Activated CD8-positive, alpha-beta memory T cell treated with anti-CD3 and anti-CD28 coated beads for 36 hours (primary cell): Measurements from ENCODE around the gene MRPL53. TPM values are rescaled to one million over a fixed set of nuclear protein-coding genes. Genes with fewer than 3 reads are reported as not detected.
"Not testable (repeated sequence)": the region's sequence is repeated elsewhere in the genome, so short reads cannot be mapped to it uniquely, and the experiment has no call there.

ENCODE experiments used
- CTCF ChIA-PET: fragments of 350-600 bp; sonication (Branson Sonifier 250); formaldehyde crosslinking; loops from one replicate; lab custom pipeline; 2021; ENCODE audit warnings: antibody characterized with exemption; lab: Charles Lee
- POLR2A ChIA-PET: fragments of 350-600 bp; sonication (Branson Sonifier 250); formaldehyde crosslinking; loops from one replicate; lab custom pipeline; 2021; ENCODE audit warnings: antibody characterized with exemption; lab: Charles Lee
- total RNA-seq, 2 experiments: library from RNA; stranded (reverse); gene quantifications; one replicate each; pipeline ENCODE4 v1.2.3, GENCODE V29; 2021

MRPL53 gene
- total RNA-seq, 2 experiments from 2014 or later: 116 to 120 TPM

DNA sequence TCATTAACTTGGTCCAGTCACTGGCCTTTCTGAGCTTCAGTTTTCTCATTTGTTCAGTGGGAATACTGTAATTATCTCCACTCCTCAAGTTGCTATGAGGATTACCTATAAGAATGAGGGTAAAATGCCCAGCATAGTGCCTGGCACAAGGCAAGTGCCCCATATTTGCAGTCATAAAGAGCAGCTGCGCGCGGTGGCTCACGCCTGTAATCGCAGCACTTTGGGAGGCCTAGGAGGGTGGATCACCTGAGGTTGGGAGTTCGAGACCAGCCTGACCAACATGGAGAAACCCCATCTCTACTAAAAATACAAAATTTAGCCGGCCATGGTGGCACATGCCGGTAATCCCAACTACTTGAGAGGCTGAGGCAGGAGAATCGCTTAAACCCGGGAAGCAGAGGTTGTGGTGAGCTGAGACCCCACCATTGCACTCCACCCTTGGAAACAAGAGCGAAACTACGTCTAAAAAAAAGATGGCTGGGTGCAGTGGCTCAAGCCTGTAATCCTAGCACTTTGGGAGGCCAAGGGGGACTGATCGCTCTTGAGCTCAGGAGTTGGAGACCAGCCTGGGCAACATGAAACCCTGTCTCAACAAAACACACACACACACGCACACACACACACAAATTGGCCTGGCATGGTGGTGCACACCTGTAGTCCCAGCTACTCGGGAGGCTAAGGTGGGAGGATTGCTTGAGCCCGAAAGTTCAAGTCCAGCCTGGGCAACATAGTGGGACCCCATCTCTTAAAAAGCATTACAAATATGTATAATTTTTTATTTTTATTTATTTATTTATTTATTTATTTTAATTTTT is 29.8 kb downstream of the MRPL53 start:
- CTCF ChIA-PET: not testable (repeated sequence)

DNA sequence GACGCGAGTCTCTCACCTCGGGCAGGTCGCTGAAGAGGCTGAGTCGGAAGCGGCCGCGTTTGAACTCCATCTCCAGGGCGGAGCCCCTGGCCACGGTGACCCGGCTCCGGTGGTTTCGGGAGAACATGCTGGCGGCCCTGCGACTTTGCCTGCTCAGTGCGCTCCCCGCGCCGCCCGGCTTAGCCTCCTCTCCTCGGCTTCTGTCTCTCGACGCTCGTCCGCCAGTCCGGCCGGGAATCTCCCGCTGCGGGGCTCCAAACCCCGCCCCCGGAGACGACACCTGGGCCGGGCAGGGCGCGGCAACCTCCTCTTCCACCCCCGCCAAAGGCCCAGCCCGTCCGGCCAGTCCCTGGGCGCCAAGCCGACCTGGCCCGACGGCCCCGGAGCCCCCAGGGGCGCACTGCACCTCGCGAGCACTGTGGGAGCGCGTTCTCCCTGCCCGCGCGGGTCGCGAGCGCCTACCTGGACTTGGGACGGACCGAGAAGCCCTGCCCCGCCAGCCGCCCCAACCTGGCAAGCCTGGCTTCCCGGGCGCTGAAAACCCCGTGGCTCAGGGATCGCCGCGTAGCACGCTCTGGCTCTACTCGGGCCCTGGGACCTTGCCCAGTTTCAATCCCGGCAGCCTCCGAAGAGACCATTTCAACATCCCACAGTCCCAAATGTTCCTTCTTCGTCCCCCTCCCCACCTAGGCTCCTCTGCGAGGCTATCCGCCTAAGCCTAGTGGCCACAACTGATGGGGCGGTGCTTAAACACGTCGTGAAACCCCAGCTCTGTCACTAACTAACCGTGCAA is 30.6 kb downstream of the MRPL53 start, which contains the start of gene RTKN:
Gene RTKN (minus strand): TSS at position 248 of the 793 bp plus-strand sequence. CDS start 121 bp downstream, at position 127.
- ChIA-PET CTCF (no interaction called here), POLR2A (no interaction called here)

More for the DNA sequence above, 29.8 kb downstream of the MRPL53 start:
- POLR2A ChIA-PET: interaction anchor here (0.5 kb wide), 1 partner anchor 25 kb away, joined by 4 read pairs; no protein-coding TSS in a partner anchor

DNA sequence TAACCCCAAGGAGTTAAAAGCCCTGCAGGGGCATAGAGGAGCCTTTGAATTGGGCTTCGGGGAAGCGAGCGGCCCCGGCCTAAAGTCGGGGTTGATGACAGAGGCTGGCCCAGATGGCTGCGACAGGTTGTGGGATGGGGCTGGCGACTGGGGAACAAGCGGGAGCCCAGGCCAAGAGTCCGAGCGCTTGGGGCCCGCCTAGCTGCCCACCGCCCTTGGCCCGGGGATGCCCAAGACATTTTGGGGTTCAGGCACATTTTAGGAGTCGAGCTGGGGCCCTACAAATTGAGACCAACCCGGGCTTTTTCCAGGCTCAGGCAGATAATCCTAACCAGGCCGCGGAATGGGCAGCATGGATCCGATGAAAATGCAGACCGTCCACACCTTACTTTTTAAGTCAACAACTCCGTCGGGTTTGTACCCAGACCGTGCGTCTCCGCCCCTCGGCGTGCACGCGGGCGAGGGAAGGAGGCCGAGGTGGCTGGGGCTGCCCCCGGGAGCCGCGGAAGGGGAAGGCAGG is 31.2 kb downstream of the MRPL53 start:
- ChIA-PET POLR2A (no interaction called here), CTCF (no interaction called here)

DNA sequence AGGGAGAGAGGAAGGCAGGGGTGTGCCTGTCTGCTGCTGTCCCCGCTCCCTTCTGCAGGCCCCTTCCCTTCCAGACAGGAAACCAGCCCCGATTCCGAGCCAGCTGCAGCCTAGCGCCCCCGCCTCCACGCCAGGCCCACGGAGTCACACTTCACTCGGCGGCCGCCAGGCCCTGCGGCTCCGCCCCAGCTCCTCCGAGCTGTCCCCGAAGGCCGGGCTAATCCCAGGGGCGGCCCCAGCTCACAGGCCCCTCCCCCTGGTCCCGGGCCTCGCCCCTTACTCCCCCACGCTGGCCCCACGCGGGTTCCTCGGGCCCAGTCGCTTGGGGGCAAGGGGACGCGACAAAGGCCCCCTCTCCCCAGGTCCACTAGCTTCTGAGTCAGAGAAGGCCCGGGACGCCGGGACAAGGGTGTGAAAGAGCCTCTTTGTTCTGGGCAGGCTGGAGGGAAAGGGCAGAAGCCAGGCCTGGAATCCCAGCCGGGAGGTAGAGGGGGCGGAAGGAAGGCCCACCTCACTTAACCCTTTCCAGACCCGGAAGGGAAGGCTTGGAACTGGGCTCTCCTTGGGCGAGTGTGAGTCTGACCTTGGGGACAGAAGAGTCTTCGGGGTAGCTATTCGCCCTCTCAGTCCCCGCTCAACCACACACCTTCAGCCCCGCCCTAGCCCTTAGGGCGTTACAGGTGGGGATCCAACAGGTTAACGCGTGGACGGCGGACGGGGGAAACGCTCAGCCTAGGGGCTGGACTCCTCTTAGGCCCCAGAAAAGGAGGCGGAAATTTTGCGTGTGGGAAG is 31.9 kb downstream of the MRPL53 start:
- ChIA-PET CTCF (interaction anchor here (1.0 kb wide), 1 partner anchor 106 kb away, joined by 3 read pairs; no protein-coding TSS in a partner anchor), POLR2A (no interaction called here)

DNA sequence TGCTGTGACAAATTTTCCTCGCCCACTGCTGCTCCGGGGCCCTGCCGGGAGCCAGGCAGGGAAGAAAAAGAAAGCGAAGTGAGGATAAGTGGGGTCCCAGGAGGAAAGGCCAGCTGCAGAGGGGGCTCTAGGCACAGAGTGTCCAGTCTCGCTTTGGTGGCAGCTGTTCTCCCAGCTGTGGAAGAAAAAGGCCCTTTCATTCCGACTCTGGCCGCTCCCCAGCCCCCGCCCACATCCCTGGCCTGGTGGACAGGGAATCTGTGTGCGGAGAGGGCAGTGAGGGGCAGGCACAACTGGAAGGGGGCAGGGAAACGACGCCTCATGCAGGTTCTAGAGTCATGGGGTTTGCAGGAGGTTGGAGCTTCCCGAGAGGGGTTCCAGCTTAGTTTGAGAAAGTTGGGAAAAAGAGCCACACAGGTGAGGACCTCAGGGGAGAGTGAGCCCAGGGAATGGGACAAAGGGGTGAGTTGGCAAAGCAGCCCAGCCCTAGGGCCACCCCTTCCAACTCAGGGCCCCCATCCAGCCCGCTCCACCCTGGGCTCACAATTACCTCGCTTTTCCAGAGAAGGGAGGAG is 32.6 kb downstream of the MRPL53 start:
- ChIA-PET POLR2A (interaction anchor here (0.6 kb wide), 1 partner anchor 149 kb away, joined by 3 read pairs; no protein-coding TSS in a partner anchor), CTCF (interaction anchor here (0.6 to 1.0 kb wide), 2 partner anchors 10 to 105 kb away, joined by 3 read pairs; no protein-coding TSS in a partner anchor)

DNA sequence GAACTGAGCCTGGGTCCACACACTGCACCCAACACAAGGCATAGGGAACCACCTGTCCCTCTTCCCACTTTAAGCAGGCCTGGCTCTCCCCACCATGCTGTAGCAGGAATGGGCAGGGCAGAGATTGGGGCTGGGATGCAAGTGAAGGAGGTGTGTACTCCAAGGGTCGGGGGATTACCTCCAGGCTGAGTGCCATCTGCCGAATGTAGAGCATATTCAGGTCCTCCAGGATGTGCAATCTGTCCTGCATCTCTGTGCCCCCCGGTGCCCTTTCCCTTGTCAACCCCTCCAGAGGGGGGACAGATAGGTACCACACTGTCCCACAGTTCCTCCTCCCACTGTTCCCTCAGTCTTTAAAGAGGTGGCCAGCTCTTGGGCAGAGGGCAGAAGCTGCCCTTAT is 33.1 kb downstream of the MRPL53 start:
- ChIA-PET POLR2A (interaction anchor here (0.6 kb wide), 1 partner anchor 149 kb away, joined by 3 read pairs; no protein-coding TSS in a partner anchor), CTCF (interaction anchor here (0.6 to 1.0 kb wide), 2 partner anchors 11 to 104 kb away, joined by 3 read pairs; no protein-coding TSS in a partner anchor)

DNA sequence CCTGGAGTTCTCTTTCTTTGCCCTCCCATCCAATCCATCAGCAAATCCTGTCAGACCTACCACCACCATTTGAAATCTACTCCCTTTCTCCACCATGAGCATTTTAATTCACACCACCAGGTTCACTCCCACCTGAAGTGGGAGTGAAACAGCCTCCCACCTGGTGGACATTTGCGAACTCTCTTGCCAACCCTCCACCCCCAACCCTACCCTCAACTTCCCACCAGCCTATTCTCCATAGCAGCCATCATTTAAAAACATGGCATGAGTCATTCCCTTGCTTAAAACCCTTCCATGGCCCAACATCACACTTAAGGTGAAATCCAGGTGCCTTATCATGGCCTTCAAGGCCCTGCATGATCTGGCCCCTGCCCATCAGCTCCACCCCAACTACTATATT is 34.2 kb downstream of the MRPL53 start:
- POLR2A ChIA-PET: no interaction called here

DNA sequence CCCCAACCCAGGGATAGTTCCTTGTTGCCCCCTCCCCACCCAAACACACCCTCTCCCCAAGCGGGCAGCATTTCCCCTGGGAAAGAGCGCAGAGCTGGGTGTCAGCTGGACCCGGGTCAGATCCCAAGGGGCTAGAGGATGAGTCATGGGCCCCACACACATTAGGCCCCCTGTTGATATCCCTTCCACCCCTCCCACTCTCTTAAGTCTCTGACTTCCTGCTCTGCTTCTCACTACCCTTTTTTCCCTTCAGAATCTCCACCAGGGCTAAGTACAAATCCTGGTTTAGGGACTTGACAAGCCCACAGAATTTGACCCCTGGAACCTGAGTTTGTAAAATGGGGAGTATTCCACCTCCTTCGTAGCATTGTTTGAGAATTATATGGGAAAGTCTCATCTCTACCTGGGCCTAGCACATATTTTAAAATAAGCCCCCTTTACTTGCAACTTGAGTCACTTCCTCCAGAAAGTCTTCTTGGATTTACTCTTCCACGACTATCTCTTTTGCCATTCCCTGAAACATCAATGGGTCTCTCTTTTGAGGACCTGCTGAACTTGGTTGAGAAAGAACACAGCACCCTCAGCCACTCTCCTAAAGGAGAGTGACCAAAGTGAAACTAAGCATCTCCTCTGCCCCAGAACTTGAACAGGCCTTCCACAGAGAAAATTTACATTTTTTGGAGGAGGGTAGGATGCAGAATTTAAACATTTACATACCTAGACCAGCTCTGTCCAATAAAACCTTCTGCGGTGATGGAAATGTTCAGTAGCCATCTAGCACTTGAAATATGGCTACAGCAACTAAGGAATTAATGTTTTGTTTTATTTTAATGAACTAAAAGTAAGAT is 35.4 kb downstream of the MRPL53 start:
- ChIA-PET POLR2A (no interaction called here), CTCF (no interaction called here)

More for the DNA sequence above, 34.2 kb downstream of the MRPL53 start:
- CTCF ChIA-PET: no interaction called here

DNA sequence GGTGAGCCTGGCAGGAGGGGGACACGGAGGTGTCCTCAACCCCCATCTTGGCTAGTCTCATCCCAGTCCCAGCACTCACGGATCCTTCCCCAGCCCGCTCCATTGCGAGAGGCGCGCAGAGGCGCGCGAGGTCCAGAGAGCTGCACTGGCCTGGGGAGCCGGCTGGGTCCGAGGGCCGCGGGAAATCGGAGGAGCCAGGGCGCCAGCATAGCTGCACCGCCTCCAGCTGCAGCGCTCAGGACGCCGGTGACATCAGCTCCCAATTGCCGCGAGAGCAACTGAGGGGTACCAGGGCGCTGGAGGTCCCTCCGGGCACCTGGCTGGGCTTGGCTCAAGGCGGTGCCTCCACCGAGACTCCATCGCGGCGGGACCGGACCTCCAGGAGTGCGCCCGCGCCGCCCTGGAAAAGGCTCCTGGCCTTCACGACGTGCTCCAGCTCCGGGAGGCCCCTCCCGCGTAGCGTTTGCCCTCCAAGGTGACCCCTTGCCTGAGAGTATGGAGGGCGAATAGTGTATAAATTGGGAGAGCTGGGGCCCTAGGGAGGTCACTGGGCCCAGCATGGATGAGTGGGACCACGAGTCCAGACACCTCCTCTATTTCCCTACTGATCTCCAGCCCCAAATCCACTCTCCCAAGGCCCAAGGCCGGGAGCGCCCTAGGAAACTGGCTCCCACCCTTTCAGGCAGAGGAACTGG is 36.2 kb downstream of the MRPL53 start:
- CTCF ChIA-PET: no interaction called here
- POLR2A ChIA-PET: no interaction called here

DNA sequence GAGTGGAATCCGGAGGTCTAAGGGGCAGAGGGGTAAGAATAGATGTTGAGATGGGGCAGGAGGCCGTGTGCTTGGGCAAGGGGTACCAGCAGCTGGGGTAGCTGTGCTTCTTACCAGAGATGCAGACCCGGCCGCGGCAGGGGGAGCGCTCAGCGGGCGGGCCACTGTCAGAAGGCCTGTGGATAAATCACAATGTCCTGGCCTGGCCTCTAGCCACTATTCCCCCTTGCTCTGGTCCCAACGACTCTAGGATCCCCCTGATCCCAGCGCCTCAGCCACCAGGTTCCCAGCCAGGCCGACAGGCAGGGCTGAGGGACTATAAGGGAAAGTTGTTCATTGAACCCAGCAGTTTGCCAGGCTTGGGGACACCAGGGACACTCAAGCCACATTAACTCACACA is 42.0 kb downstream of the MRPL53 start:
- POLR2A ChIA-PET: no interaction called here
- CTCF ChIA-PET: no interaction called here

DNA sequence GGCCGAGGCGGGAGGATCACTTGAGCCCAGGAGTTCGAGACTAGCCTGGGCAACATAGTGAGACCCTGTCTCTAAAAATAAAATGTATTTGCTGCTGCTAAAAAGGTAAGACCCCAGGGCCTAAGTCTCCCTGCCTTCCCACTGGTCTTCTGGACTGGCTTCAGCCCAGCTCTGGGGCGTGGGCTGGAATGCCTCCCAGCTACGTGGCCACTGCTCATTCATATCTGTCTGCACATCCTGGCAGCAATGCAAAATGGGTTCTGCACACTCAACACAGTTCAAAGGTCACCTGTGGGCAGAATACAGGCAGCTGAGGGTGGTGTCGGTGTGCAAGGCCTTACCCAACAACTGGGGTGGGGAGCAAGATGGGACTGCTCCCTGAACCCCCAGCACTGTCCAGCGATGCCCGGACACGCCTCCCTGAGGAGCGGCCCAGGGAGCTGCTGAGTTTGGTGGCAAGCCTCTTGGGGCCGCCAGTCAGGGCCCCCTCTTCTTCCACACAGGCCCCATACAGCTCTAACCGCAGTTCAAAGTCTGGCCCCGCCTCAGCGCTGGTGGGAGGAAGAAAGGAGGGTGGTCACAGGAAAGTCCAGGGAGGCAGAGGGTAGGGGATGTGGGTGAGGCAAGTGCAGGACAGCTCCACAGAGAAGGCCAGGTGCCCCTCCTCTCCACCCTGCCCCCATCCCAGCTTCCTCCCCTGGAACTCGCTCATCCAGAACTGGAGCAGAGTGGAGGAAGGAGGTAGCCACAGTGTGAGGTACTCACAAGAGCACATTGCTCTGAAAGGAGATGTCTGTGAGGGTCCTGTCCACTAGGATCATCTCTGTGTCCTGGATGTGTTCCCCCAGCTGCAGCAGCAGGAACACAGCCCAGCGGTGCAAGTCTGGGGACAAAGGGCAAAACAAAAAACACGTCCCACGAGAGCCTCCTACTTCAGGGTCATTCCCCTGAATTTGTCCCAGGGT is 42.7 kb downstream of the MRPL53 start:
- ChIA-PET POLR2A (no interaction called here), CTCF (no interaction called here)

DNA sequence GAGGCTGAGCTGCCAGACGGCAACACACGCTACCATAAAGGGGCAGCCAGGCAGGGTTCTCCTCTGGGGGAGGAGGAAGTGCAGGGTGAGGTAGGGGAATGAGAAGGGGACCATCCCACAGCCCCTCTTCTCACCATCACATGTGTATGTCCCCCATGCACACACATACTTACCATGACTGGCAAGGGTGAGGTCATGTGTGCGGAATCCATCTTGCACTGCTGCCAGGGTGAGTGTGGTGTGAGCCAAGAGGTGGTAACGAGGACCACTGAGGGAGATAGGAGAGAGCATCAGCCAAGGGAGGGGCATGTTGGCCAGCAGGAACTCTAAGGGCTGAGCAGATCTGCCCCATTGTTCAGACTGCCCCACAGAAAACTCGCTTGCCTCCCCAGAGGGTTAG is 43.8 kb downstream of the MRPL53 start:
- CTCF ChIA-PET: no interaction called here
- POLR2A ChIA-PET: no interaction called here

DNA sequence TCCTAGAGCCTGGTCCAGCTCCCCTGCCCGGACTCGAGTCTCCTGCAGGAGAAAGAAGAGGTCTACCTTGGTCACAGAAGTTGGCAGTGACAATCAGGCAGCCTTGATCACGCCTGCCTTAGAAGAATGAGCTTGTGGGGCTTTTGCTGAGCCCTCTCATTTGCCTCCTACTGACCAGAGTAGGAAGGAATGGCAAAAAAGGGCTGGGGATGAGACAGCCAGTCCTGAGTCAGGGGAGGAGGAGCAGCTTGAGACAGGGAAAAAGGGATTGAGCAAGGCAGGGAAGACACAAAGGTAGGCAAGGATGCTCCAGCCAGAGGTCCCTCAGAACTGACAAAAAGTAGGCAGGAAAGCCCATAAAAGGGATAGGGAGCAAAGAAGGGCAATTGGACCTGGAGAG is 44.9 kb downstream of the MRPL53 start:
- POLR2A ChIA-PET: no interaction called here
- CTCF ChIA-PET: interaction anchor here (1.7 kb wide), 1 partner anchor 36 kb away, joined by 7 read pairs; no protein-coding TSS in a partner anchor

DNA sequence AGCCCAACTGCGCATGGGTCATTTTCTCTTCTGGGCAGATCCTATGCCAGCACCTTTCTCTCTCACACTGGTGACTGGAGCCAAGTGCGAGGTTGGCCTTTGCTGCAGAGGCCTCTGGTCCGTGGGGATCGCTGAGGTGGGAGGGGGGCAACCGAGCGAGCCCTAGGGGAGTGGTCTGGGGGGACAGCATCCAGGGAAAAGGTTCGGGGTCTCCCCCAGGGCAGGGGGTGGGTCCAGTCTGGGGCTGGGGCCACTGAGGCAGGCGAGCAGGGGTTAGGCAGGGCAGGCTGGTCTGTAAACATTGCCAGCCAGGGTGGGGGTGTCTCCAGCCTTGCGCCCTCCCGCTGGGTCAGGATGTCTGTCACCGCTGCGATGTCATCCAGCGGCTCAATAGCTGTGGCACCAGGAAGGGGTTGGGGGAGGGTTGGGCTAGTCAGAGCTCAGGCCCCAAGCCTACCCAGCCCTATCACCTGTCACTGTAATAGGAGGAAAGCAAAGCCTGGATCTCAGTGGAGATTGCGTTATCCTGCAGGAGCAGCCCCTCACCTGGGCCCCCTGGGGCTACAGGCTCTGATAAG is 46.2 kb downstream of the MRPL53 start:
- POLR2A ChIA-PET: no interaction called here
- CTCF ChIA-PET: interaction anchor here (1.3 to 1.7 kb wide), 2 partner anchors 27 to 35 kb away, joined by 3 to 7 read pairs; no protein-coding TSS in a partner anchor

DNA sequence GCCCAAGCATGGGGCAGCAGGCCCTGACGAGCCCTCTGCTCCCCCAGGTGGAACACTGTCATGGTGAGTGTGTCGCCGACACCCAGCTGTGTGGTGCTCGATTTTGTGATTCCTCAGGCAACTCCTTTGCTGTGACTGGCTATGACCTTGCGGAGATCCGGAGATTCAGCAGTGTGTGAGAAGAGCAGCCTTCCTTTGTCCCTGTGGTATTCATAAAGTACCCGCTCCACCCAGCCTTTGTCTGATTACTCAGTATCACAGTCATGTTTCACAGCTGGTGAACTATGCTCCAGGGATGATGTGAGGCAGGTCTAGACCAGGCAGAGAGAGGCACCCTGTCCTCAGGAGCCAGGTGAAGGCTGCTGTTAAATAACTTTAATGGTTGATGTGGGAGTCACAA is 47.0 kb downstream of the MRPL53 start:
- CTCF ChIA-PET: interaction anchor here (1.3 kb wide), 1 partner anchor 28 kb away, joined by 3 read pairs; no protein-coding TSS in a partner anchor

More for the DNA sequence above, 47.0 kb downstream of the MRPL53 start:
- POLR2A ChIA-PET: interaction anchor here (0.6 kb wide), 1 partner anchor 26 kb away, joined by 5 read pairs; no protein-coding TSS in a partner anchor
